PC-9 (cell line): ENCODE results near the gene URB1.

Experiments
- EZH2 ChIP-seq: fragments of 200-600 bp; sonication (generic); IDR thresholded peaks from 2 replicates; pipeline ENCODE4 v1.8.0; 2017; ENCODE audit warnings: antibody characterized with exemption, low read depth
- TF ChIP-seq, protein P1 (sequence below): fragments of 200-600 bp; sonication (generic); conservative IDR thresholded peaks from 2 replicates; pipeline ENCODE4 v1.6.1; 2017; ENCODE audit warnings: mixed run types, antibody characterized with exemption, mild to moderate bottlenecking, moderate library complexity

DNA sequence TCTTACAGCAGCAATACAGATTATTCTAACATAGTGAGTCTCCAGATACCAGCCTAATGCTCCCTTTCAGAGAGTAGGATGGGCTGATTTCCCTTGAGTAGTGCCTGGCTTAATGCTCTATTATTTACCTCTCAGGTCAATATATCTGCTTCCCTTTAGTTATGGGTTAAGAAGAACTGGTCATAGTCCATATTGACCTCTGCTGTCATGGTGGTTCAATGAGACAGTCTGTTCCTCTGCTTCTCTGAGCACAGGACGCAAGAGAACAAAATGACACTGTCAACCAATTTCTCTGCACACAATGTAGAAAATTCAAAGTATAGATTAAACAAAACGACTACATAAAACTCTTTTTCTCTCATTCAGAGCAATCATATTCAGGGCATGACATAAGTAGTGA, 91.2 kb downstream of the URB1 start:
- TF ChIP-seq, protein P1, sequence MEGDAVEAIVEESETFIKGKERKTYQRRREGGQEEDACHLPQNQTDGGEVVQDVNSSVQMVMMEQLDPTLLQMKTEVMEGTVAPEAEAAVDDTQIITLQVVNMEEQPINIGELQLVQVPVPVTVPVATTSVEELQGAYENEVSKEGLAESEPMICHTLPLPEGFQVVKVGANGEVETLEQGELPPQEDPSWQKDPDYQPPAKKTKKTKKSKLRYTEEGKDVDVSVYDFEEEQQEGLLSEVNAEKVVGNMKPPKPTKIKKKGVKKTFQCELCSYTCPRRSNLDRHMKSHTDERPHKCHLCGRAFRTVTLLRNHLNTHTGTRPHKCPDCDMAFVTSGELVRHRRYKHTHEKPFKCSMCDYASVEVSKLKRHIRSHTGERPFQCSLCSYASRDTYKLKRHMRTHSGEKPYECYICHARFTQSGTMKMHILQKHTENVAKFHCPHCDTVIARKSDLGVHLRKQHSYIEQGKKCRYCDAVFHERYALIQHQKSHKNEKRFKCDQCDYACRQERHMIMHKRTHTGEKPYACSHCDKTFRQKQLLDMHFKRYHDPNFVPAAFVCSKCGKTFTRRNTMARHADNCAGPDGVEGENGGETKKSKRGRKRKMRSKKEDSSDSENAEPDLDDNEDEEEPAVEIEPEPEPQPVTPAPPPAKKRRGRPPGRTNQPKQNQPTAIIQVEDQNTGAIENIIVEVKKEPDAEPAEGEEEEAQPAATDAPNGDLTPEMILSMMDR = no peak
- no peak for TF ChIP-seq EZH2
